Ovary (tissue), 9 donors: ENCODE data around the gene FGF5. TPM values are rescaled to one million over a fixed set of nuclear protein-coding genes. Genes with fewer than 3 reads are reported as not detected.
"Not testable (repeated sequence)": the region's sequence is repeated elsewhere in the genome, so short reads cannot be mapped to it uniquely, and the experiment has no call there.

Experiments
- DNase-seq, 5 donors: peaks; one replicate each; pipeline ENCODE4 v3.0.0-alpha.2; 2019 to 2020
- H3K27ac ChIP-seq, 2 donors: fragments of 200-600 bp; one replicate each; pipeline versions ENCODE4 v1.5.1 to v1.8.0; 2019 to 2022
- H3K27me3 ChIP-seq: fragments of 200-600 bp; one replicate; pipeline ENCODE4 v1.8.0; 2022
- H3K36me3 ChIP-seq: fragments of 200-600 bp; sonication (generic); one replicate; pipeline ENCODE4 v1.5.1; 2019
- H3K4me1 ChIP-seq: one replicate; pipeline ENCODE4 v1.8.1; 2013; ENCODE audit warnings: mild to moderate bottlenecking, moderate library complexity; ENCODE audit not compliant: insufficient read depth
- H3K4me3 ChIP-seq: fragments of 200-600 bp; sonication (generic); one replicate; pipeline ENCODE4 v1.5.1; 2017
- H3K9me3 ChIP-seq, 2 donors: fragments of 200-600 bp in 1 of 2; sonication (generic) in 1 of 2; one replicate each; pipeline versions ENCODE4 v1.5.1 to v1.8.1; 2013 to 2019; ENCODE audit warnings: mild to moderate bottlenecking in 1 of 2, moderate library complexity in 1 of 2
- CTCF ChIP-seq, 3 donors: fragments of 450-650 bp in 2 of 3; fragments of 200-600 bp in 1 of 3; IDR thresholded peaks; one replicate each; pipeline versions ENCODE4 v1.5.1 to v1.8.0; 2016 to 2022; ENCODE audit warnings: antibody characterized with exemption in 3 of 3, mild to moderate bottlenecking in 1 of 3
- EP300 ChIP-seq: sonication (generic); formaldehyde crosslinking; IDR thresholded peaks from one replicate; pipeline ENCODE4 v1.6.1; 2017; ENCODE audit warnings: antibody characterized with exemption
- POLR2A ChIP-seq: fragments of 450-650 bp; IDR thresholded peaks from one replicate; pipeline ENCODE4 v1.6.1; 2017; ENCODE audit warnings: antibody characterized with exemption, mild to moderate bottlenecking, moderate library complexity
- WGBS, 3 donors: extraction: QIAGEN DNeasy Blood & Tissue Kit in 1 of 3; methylation state at CpG; one replicate each; pipeline versions ENCODE4 v1.1.5 to v1.1.7; 2013 to 2017; 5-methylcytosine and 5-hydroxymethylcytosine counted together
- intact Hi-C, 4 donors: fragments of 100-400 bp; cut with DNase I; formaldehyde crosslinking; loops; one replicate each; pipeline versions ENCODE4 v1.11.0 to v1.15.1; 2022 to 2023
- polyA plus RNA-seq, 2 donors: library from polyadenylated mRNA; stranded (reverse); fragments of 200-250 nt in 1 of 2; fragments of 350-450 nt in 1 of 2; fragmentation: Illumina TruSeq in 1 of 2; extraction: RNeasy Lipid Tissue Mini Kit (QIAGEN cat#74804) in 1 of 2; gene quantifications; one replicate each; pipeline ENCODE4 v1.2.3, GENCODE V29; 2013 to 2014
- total RNA-seq, 7 donors: library from RNA; depleted of rRNA in 2 of 7; stranded (reverse); fragments of >200 nt in 2 of 7; fragmentation: NEBNext Ultra II Directional in 3 of 7; extraction: Animal tissue kit (Norgen Biotek cat#: 25700) in 3 of 7; gene quantifications; one replicate each; pipeline versions ENCODE4 v1.1.0 to v1.2.4, GENCODE V29; 2016 to 2023
- donor health status: DM: no; HTN: no; CAD: no; lungs with moderate emphysema.
- donor health status: DM: no; HTN: no; CAD: no.
- donor health status: Bipolar disorder and iron deficiency.
- donor health status: DM: yes; HTN: yes; CAD: no.
- donor health status: DM: no; HTN: no; CAD: no.
- donor health status: DM: yes; HTN: yes; CAD: no.

Gene FGF5
- total and polyA plus RNA-seq, 9 donors: 0.03 to 1.8 (median 0.19) TPM; not detected in 3

GRCh38 chr4:80313627-80314026 lies 47.2 kb downstream of the FGF5 start:
- Histone ChIP-seq H3K27ac (no peak overlapping the region), H3K9me3 (no peaks in the 10 kb centered on the region), H3K36me3 (no peaks in the 10 kb centered on the region), H3K4me3 (no peak overlapping the region), H3K27me3 (no peaks in the 10 kb centered on the region), H3K4me1 (no peaks in the 10 kb centered on the region)
- WGBS, 3 donors: 81 to 92% (median 86%) methylated on average over 7 of the region's 7 CpGs
- no peak for TF ChIP-seq POLR2A
- no peak for TF ChIP-seq CTCF (IDR thresholded peaks at IDR 0.05)
- intact Hi-C loops: no loop called here
- no peak for DNase-seq

GRCh38 chr4:80315848-80316247 lies 49.4 kb downstream of the FGF5 start:
- H3K27ac ChIP-seq, H3K9me3 ChIP-seq, H3K4me1 ChIP-seq, intact Hi-C loops, DNase-seq, H3K36me3 ChIP-seq, H3K27me3 ChIP-seq, H3K4me3 ChIP-seq: not testable (repeated sequence)

GRCh38 chr4:80321341-80321740 lies 54.9 kb downstream of the FGF5 start:
- Histone ChIP-seq H3K4me1 (no peaks in the 10 kb centered on the region), H3K4me3 (no peak overlapping the region), H3K27me3 (no peaks in the 10 kb centered on the region), H3K36me3 (no peaks in the 10 kb centered on the region), H3K27ac (no peak overlapping the region), H3K9me3 (no peaks in the 10 kb centered on the region)
- no peak for TF ChIP-seq CTCF (IDR thresholded peaks at IDR 0.05)
- TF ChIP-seq POLR2A: no peak
- TF ChIP-seq EP300: no peak
- DNase-seq: no peak
- 94 to 96% (median 96%) methylated on average over 8 of the region's 8 CpGs for WGBS, 3 donors
- intact Hi-C loops: no loop called here

- H3K4me3 ChIP-seq: no peak overlapping the region
- no peaks in the 10 kb centered on the region for H3K27me3 ChIP-seq
- H3K27ac ChIP-seq: no peak overlapping the region
- no peaks in the 10 kb centered on the region for H3K36me3 ChIP-seq
- H3K9me3 ChIP-seq: no peaks in the 10 kb centered on the region
- no peak for DNase-seq
- 78 to 88% (median 81%) methylated on average over 4 of the region's 4 CpGs for WGBS, 3 donors
- no peaks in the 10 kb centered on the region for H3K4me1 ChIP-seq
- no peak for TF ChIP-seq CTCF (IDR thresholded peaks at IDR 0.05)
- no peak for TF ChIP-seq EP300
- TF ChIP-seq POLR2A: no peak
- intact Hi-C loops: no loop called here
Observed at GRCh38 chr4:80321776-80322175, 55.3 kb downstream of the FGF5 start.

- Histone ChIP-seq H3K4me1 (no peaks in the 10 kb centered on the region), H3K27ac (no peak overlapping the region), H3K9me3 (no peaks in the 10 kb centered on the region), H3K4me3 (no peak overlapping the region), H3K27me3 (no peaks in the 10 kb centered on the region), H3K36me3 (no peaks in the 10 kb centered on the region)
- intact Hi-C loops: no loop called here
- DNase-seq: no peak
- TF ChIP-seq POLR2A (no peak), EP300 (no peak), CTCF (IDR thresholded peaks at IDR 0.05) (no peak)
Observed at GRCh38 chr4:80322716-80323115, 56.3 kb downstream of the FGF5 start.
